NCI-H2227 treated with DMSO at 0.1 percent for 48 hours (cell line): ENCODE data around the gene CRB2.

Experiments
- DNase-seq: peaks from one replicate; lab custom pipeline; 2025; lab: John Stamatoyannopoulos, UW

The CRB2 gene

DNA sequence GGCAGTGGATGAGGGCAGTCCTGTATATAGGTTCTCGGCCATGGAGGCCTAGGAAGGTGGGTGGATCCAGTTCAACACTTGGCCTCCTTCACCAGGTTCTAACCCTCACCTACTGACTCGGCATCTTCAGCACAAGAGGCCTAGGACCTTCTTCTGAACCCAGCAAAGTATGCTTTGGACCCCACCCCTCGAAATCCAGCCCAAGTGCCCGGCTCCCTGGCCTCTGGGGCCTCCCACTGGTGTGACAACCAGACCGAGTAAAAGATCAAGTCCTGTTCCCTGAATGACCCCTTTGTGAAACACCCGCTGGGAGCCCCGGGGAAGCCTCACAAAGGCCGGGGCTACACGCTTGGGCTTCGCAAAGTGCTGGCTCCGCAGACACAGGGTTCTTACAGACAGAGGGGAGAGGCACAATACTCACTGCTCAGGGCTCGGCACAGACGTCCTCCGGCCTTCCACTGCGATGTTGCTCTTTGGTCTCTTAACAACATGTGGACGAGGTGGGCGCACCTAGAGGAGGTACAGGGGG lies 47.0 kb downstream of the CRB2 start:
- DNase-seq = no peak

DNA sequence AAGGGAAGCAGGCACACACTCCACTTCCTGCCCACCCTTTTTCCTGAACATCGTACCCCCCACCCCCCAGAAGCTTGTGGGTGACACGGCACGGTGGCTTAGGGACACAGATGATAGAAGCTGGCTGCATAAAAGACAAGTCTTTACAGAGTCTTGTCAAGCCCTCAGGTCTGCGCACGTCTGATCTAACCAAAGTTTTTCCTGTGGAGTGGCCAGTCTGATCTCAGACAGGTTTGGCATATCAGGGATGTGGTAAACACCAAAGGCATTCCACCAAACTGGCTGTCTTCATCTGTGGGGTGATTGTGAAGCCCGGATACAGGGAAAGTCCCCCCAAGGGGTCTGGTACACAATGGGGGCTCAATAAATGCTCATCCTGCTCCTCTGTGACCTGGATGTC lies 50.0 kb downstream of the CRB2 start:
- DNase-seq = no peak

DNA sequence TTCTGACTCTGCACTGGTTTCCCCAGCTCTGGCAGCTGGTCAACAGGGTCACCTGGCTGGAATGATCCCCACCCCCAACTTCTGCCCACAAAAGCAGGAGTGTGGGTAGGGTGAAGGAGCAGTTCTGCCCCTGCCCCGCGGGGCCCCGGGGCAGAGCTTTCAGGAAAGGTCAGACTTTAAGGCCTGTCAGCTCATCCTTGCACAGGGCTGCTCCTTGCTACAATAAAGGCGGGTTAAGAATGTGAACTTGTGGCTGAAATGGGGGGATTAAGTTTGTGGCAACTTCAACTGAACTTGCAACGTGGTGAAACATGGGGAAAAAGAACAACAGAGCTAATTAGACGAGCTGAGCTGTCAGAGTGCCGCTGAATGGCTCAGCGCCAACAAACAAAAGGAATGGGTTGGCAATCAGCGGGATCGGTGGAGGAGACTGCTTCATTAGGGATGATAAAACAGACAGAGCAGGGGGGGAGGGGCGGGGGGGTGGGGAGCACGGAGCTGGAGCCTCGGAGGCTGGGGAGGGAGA lies 50.8 kb downstream of the CRB2 start:
- no peak for DNase-seq

DNA sequence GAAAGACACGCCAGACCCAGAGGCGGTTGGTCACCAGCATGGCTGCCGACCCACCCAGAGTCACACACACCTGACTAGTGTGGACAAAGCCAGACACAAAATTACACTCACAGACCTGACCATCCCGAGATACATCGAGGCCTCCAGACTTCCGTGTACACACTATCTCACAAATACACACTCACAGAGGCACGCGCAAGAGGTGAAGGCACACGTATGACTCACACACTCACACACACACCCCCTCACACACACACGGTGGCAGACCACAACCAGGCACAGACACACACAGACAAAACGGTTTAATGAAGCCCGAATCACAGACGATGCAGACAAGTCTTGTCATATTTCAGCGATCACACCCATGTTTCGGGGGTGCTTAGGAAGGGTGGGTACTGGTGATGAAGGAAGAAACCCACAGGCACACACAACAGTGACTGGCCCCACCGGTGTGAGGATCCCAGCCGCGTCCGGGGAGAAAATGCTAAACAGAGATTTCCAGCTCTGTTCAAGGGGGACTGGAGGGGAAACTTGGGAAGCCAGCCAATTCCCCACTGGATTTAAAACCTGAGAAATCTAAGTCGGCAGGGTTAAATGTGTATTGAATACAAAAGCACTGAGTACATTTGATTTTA lies 51.3 kb downstream of the CRB2 start:
- no peak for DNase-seq

DNA sequence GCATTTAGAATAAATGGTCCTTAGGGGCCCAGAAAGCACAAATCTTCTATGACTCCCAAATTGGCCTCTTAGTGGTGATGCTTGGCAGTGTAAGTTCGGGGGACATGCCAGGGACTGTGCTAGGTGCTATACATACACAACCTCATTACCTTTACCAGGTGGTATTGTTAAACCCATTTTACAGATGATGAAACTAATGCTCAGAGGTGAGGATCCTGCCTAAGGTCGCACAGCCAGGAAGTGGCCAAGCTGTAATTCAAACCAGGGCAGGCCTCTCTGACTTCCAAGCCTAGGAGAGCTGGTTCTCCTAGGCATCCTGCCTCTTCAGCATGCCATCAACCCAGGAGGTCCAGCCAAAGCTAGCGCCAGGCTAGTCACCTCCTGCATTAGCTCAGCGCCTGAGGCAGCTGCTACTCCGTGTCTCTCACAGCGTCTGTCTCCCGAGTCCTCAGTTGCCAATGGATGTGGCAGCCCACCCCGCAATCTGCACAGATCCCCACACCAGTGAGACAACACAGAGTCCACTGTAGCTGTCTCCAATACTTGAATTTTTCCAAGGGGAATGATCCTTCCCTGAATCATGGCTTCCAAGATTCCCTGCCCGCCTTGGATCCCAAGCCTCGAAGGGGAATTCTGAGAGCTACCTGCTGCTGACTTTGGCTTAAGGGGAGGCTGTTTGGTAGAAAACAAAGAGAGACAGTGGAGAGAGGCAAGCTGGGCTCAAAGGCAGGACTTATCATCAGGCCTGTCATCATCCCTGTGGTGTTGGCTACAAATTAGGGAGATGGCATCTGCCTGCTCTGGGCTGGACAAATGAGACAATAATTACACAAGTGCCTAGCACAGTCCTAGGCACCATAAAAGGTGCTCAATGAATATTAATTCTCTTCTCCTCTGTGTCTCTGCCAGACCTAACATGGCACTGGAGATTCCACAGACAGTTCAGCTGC lies 52.6 kb downstream of the CRB2 start:
- DNase-seq = no peak

DNA sequence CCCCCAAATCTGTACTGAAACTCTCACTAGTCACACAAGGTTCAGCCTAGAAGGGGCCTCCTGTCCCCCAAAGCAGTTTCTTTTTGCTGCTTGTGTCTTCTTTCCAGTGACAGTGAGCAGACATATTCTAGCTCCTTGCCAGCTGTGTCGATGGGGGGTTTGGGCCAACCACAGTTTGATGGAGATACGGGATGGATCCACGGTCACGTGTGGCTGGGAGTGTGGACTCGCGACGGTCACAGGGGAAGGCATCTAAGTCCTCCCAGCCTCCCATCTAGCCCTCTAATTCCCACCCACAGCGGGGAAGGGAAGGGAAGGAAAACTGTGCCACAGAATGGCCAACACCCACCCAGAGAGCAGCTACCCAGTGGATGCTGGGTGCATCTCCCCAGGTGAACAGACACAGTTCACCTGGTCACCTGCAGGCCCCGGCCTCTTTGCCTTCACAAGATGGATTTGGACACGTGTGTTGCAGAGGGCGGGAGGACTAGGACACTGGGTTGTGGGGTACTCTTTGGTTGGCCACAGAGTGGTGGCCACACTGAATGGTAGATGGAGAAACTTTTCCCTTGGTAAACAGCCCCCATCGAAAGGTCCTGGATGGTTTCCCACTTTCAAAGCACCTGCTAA lies 54.4 kb downstream of the CRB2 start:
- no peak for DNase-seq

DNA sequence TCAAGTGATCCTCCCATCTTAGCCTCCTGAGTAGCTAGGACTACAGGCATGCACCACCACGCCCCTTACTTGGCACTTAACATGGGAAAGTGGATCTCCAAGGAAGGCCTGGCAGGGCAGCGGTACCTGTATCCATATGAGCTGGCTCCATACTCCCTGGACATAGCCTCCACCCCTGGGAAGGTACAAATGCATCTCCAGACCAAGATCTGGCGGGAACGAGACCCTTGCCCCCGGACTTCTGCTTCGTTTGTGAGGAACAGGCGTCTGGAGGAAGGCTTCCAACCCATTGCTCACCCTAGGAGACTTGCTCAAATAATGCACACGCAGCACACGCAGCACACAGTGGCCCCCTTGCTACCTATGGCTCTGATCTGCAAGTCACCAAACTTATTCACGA lies 55.2 kb downstream of the CRB2 start:
- no peak for DNase-seq

DNA sequence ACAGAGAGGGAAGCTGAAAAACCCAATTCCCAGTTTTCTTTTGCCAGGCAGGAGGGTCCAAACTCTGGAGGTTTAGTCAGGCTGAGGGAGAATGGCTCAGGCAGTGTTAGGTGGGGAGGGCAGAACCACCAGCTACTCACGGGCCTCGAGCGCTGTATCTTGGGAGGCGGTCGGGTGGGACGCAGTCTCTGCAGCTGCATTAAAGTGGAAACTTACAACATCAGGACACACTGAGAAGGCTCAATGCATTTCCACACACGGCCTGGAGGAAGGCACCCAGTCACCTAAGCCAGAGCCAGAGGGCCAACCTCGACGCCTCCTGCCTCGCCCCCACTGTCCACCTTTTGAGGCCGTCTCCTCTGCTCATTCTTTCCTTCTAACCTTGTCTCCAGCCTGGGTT lies 55.6 kb downstream of the CRB2 start:
- DNase-seq = no peak

DNA sequence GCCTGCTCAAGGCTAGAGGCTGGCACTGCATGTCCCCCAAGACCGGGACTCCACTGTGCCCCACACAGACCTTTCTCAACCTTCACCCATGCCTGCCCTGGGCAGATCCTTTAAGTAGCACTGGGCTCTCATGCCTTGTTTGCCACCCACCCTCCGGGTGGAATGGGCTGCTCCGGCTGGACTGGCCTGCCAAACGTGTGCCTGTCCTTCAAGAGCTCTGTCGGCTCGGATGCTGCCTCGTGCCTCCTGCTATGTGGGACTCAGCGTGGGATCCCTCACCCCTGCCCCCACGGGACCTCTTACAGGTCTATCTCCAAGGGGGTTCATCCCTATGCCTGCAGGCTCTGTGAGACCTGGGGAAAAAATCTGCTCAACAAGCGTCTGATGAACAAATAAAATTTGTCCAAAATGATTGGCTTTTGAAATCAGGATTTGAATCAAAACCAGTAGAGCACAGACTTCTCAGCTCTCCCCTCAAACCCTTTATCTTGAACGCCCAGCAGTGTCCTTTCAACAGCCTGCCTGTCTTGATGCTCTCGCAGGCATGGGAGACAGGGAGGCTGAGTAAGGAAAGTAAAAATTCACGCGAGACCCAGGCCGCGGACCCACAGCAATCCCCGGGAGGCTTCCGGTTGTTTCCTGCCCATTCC lies 56.3 kb downstream of the CRB2 start:
- no peak for DNase-seq

DNA sequence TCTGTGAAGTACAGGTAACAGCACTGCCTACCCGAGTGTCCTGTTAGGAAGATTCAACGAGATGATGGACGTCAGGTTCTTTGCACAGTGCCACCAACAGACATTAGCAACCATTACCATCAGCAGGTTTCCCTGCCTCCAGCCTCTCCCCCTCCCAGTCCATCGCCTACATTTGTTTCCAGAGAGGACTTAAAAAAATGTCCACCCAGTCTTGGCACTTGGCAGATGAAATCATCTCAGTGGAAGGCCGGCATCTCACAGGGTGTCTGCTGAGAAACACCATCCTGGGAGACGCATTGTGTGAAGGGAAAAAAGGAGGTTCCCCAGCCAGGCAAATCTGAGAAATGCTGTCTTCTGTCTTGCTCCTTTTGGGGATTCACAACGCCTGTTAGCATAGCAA lies 58.2 kb downstream of the CRB2 start:
- DNase-seq = no peak

DNA sequence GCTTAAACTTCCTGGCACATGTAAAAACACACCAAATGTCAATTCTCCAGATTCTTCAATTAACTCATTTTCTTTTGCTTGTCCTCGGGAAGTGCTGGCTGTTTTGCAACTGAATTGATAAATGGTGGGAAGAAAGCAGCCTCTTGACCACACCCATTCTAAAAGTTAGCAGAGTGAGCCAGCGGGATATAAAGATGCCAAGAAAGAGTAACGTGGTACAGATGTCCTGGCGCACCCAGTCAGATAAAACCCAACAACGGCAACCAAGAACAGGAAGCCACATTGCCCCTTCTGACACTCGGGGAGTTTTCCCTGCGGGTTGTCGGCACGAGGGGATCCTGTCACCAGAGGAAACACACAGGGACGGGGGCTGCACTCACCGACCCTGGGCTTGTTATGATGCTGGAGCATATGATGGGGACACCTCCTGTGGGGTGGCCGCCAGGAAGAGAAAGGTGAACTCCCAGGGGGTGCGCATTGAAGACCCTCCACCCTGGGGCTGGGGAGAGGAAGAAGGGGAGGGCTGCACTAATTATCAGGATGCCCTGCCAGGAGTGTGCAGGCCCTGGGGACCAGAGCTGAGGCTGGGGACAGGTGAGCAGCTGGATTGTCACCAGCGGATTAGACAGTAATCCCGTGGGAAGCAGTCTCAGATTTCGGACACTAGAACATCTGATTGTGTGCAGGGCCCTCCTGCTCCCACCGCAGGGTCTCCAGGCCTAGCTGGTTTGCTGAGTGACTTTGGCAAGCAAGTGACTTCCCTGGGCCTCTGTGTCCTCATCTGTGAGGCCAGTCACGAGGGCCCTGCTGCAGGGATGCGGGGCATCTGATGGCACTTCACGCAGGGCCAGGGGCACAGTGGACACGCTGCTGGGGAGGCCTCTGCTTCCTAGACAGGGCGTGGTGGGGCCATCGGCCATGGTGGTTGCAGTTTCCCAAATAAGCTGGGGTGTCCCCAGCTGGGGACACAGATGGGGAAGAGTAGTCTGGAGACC lies 59.2 kb downstream of the CRB2 start:
- DNase-seq = no peak

DNA sequence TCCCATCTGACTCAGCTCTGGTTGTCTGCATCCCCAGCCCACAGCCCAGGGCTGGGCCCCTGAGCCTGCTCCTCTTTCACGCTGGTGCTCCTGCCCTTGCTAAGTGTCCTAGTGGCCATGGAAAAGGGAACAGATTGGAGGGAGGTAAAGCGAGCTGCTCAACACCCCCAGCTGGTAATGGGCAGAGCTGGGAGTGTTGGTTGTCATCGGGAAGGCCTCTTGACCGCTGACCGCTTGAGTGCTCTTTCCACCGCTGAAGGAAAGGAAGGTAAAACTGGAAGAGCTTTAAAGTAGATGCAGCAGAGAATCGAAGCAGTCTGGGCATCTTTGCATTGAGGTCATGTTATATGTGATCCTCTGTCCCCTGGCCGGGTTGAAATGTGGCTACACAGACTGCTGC lies 60.2 kb downstream of the CRB2 start:
- DNase-seq = no peak

DNA sequence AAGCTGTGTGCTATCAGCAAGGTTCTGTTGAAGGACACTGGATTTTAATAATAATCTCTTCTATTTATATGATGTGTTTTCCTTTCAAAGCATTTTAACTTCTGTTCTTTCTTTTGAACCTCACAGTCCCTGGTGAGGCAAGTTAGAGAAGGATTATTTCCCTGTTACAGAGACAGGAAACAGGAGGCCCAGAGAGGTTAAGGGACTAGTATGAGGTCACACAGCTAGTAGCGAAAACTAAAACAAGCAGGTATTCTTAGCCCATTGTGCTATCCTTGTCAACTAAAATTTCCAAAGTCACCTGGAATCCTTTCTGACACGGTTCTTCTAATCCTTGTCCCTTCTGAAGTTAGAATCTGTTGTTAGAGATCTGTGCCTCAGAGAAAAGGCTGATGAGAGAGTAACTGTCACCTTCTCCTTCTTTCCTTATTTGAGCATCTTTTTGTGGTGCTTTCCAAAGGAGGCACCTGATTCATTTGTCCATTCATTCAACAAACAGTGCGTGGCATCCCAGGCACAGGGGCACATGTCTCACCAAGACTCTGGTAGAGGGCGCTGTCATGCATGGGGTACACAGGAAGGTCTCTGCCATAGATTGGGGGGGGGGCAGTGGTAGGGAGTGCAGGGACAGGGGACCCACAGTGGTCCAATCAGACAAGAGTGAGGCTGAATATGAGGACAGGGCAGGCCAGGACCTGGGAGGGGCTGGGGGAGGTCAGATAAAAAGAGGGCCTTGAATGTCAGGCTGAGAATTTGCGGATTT lies 61.5 kb downstream of the CRB2 start:
- no peak for DNase-seq

DNA sequence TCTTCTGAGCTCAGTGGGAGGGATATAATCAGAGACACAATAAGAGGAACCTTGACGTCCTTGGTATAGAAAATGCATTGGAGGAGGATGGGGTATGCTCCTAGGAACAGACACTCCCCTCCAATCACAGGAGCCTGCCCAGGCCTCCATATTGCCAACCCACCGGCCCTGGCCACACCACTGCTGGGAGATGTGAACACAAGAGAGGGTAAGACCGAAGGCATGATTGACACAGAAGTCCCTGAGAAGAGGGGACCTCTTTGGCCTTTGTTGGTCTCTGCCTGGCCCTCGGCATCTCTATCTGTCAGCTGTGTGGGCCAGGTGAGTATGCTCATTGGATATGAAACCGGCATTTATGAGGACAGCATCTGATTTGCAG lies 62.0 kb downstream of the CRB2 start:
- DNase-seq = no peak

DNA sequence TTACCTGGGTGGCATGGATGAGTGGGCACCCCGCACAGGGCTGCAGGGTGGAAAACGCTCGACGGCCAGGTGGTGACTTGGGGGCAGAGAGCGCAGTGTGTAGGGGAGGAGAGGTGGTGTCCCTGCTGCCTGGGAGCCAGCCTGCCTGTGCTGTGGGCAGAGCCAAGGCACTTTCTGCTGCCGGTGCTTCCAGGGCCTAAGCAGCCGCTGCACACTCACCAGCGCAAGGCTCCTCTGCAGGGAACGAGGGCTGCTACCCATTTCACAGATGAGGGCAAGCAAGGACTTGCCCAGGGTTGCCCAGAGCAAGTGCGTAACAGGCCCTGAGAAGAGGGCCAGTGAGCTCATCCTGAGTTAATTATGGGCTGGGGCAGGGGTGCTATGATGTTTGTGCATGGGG lies 62.5 kb downstream of the CRB2 start:
- no peak for DNase-seq

DNA sequence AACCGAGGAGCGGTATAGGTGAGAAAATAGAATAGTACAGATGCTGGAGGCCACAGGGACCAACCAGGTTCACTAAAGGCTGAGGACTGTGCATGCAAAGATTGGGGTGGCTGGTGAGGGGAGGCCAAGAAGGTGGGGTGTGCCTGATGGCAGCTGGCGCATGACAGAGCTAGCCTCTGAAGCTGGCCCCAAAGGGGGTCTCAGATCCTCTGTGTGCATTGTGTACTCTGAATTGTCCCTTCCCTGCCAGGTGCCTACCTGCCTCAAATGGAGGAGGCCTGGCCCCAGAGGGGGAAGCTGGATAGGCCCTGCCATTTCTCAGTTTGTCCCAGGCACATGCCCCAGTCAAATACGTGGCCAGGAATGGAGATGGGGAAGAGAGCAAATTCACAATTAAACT lies 63.1 kb downstream of the CRB2 start:
- DNase-seq = no peak

DNA sequence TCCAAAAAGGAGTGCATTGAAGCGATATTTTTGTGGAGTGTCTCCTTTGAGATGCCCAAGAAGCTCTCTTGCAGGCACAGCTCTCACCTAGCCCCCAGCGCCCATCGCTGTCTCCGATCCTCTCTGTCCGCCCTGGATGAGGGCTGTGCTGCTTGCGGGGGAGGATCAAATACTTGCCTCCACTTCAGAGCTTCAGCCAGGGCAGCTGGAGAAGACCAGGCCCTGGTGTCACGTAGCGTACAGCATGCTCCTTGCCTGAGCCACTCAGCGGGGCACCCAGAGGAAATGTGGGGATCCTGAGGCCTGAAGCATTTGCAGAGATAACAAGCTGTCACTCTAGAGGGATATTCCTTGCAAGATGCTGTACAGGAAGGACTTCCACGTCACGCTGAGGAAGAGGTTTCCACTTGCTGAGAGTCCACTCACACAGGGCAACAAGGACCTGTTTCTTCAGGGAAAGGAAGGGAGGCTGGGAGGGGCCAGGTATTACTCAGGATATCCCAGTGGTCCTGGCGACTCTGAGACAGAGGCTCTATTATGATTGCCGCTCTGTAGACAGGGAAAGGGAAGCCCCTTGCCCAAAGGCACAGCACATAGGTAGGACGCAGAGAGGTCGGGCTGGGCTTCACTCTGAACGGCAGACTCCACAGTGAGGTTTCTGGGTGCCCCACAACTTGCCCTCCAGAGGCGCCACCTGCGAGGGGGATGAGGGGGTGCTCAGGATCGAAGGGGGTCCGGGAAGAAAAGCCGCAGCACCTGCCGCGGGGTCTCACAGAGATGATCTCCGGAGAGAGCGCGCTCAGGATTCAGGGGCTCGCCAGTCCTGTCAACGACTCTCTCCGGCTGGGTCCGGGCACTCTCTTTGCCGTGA lies 64.0 kb downstream of the CRB2 start:
- DNase-seq = no peak

DNA sequence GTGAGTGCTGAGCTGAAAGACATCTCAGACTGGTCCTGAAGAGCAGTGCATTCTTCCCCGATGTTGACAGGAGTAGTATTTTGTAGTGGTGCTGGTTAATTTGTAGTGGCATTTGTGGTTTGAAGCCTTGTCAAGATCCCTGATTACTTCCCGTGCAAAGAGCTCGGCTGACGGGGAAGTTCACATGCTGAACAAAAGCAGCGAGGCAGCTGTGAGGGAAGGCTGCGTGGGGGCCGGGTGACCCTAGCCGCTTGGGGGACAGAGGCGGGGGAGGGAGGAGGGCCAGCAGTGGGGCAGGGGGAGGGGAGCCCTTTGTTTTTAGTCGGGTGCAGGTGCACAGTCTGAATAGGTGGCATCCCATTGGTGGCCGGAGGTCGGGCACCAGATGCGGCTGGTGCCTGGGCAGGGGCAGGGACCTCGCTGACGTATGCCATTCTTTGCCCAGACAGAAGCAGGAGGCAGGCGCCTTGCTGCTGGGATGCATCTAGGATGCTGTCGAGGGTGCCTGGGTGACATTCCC lies 64.7 kb downstream of the CRB2 start:
- peak; percentile 29 for DNase-seq

DNA sequence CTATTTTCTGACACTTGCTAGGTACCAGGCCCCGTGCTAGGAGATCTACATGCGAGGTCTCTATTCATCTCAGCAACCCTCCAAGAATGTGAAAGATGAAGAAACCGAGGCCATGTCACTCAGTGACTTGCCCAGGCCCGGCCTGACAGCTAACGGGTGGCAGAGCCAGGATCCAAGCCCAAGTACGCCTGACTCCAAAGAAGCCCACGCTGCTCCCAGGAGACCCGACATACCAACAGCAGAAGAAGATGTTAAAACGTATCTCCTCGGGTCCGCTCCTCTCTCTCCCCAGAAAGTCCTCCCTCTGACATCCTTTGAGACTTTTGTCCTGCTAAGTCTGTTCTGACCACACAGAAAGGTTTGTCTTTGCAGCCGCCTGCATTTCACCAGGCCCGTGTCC lies 65.2 kb downstream of the CRB2 start:
- DNase-seq = no peak
